NT2/D1 (cell line): ENCODE results near the gene NEIL3.

Experiments used
- DNase-seq: peaks from one replicate; pipeline ENCODE4 v3.0.0-alpha.2; 2011; ENCODE audit warnings: low read depth, low spot score
- H3K27me3 ChIP-seq: 2 replicates; pipeline ENCODE4 v1.6.0; 2011; ENCODE audit warnings: mild to moderate bottlenecking; ENCODE audit not compliant: insufficient read length, insufficient read depth
- H3K36me3 ChIP-seq: 2 replicates; pipeline ENCODE4 v1.6.1; 2011; ENCODE audit warnings: mild to moderate bottlenecking, low read length, mixed read lengths; ENCODE audit not compliant: insufficient read depth, insufficient read length
- H3K4me1 ChIP-seq: 2 replicates; pipeline ENCODE4 v1.5.1; 2011; ENCODE audit not compliant: insufficient read depth, insufficient read length
- H3K4me3 ChIP-seq: 2 replicates; pipeline ENCODE4 v1.5.1; 2011; ENCODE audit warnings: low read depth; ENCODE audit not compliant: insufficient read length
- H3K9ac ChIP-seq: 2 replicates; pipeline ENCODE4 v1.6.0; 2011; ENCODE audit warnings: low read depth; ENCODE audit not compliant: insufficient read length
- H3K9me3 ChIP-seq: 2 replicates; pipeline ENCODE4 v1.5.1; 2011; ENCODE audit warnings: mild to moderate bottlenecking, low read length; ENCODE audit not compliant: insufficient read depth
- SUZ12 ChIP-seq: IDR thresholded peaks from 2 replicates; pipeline ENCODE4 v1.6.1; 2011; ENCODE audit not compliant: insufficient read length, insufficient read depth; ENCODE audit errors: extremely low read depth
- YY1 ChIP-seq: IDR thresholded peaks from 2 replicates; pipeline ENCODE4 v1.6.1; 2011; ENCODE audit not compliant: insufficient read length, insufficient read depth
- ZNF274 ChIP-seq: IDR thresholded peaks from 2 replicates; pipeline ENCODE4 v1.6.1; 2011; ENCODE audit warnings: mild to moderate bottlenecking, low read depth, low read length

Gene NEIL3

DNA sequence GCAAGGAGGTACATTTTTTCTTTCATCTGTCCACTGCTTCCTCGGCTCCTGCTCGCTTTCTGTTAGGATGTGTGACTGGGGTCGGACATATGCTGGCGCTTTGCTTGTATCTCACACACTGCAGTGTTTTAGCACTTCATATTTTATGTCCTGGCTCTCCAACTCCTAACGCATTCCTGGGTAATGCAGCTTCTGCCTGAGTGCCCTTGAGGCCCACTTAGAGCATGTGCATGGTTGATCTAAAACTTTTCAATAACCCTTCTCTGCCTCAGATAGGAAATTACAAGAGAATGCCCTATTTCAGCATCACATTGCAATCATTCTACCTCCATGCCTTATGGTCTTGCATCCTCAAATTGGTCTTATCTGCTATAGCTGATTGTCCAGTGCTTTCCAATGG is 65.3 kb downstream of the NEIL3 start:
- Histone ChIP-seq H3K27me3 (no peaks in the 10 kb centered on the region), H3K4me1 (no peaks in the 10 kb centered on the region), H3K9ac (no peak overlapping the region), H3K36me3 (no peaks in the 10 kb centered on the region), H3K4me3 (no peak overlapping the region), H3K9me3 (no peaks in the 10 kb centered on the region)
- DNase-seq, result no peak
- TF ChIP-seq YY1, result no peak
- no peak for TF ChIP-seq SUZ12
- no peak for TF ChIP-seq ZNF274

DNA sequence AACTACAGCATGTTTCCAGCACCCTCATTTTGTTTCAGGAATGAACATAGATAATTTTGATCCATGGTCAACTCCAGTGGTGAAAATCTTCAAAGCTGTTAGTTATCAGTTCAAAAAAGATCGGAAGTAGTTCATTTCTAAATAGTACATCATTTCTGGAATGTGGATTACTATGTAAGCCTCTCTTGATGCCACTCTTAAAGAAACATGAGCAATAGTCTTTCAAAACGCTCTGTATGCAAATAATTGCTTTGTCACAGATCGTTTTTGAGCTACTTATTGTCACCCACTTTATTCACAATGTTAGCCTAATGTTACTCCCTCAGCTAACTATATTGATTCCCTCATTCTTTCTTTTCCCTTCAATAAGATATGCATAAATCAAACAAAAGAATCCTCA is 65.7 kb downstream of the NEIL3 start:
- Histone ChIP-seq H3K4me3 (no peak overlapping the region), H3K27me3 (no peaks in the 10 kb centered on the region), H3K9me3 (no peaks in the 10 kb centered on the region), H3K9ac (no peak overlapping the region), H3K4me1 (no peaks in the 10 kb centered on the region), H3K36me3 (no peaks in the 10 kb centered on the region)
- no peak for DNase-seq
- TF ChIP-seq ZNF274 (no peak), YY1 (no peak), SUZ12 (no peak)

DNA sequence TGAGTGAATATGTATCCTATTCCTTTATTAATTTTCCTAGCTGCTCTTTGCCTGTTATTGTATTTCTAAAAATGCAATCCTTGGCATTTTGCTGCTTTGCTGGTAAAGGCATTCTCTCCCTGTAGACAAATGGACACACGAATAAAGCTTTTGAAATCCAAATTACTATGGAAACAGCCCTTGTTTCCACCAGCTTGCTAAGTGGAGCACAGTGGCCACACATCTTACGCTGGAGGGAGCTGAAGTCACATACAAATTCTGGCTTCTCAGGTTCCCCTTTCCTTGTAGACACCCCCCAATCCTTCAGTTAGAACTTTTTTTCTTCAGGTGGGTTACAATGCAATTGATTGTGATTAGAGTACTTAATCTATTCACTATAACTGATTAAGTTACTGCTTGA is 66.3 kb downstream of the NEIL3 start:
- Histone ChIP-seq H3K4me3 (no peak overlapping the region), H3K4me1 (no peaks in the 10 kb centered on the region), H3K9me3 (peaks cover 4% of the 10 kb centered on the region; the same call in 1 of the 2 replicates), H3K9ac (no peak overlapping the region), H3K27me3 (no peaks in the 10 kb centered on the region), H3K36me3 (no peaks in the 10 kb centered on the region)
- no peak for DNase-seq
- TF ChIP-seq YY1 (no peak), SUZ12 (no peak), ZNF274 (no peak)

DNA sequence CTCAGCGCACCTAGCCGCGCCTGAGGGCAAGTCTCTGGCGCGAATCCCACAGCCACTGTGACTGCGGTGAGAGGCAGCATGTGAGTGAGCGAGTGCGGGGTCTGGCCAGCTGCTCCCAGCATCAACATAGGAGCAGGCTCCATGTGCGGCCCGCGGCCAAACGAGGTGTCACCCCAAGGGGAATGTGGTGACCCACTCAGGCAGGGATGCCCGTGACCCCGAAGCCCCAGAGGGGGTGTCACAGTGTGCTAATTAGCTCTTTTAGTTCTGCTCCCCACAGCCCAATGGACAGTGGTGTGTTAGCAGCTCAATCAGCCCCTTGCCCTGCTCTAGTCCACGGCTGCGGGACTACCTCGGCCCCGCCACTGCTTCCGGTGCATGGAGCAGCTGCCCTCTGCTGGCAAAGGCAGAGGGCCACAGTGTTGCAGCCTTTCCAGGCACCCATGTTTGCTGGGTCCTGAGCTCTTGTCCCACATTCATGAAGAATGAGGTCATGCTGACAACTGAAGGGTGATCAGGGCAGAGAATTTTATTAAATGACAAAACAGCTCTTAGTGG is 71.1 kb downstream of the NEIL3 start:
- DNase-seq, result peak; percentile 32
- Histone ChIP-seq H3K4me1 (no peaks in the 10 kb centered on the region), H3K9me3 (peaks cover 10% of the 10 kb centered on the region; the same call in 1 of the 2 replicates)

DNA sequence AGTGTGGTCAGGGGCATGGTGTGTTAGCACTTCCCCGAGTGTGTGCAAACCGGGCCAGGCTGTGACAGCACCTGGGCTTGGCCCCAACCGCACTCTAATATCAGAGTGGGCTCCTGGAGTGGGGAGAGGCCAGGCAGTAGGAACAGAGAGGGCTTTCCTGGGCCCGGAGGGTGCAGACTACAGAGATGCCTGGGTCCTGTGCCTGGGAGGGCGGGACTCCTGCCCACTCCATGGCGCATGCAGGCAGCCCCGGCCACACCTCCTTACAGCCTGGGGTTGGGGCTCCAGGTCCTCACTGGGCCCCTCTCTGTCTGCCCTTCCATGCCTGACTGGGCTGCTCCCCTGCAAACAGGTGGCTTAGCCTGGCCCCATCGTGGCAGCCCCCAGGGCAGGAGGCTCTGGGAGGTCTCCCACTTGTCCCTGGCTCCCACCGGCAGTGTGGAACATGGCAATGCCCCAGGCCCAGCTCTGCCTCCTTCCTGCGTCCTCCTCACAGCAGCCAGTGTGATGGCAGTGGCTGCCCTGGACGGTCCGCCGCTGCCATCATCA is 72.2 kb downstream of the NEIL3 start:
- no peak for DNase-seq
- TF ChIP-seq ZNF274 (no peak), SUZ12 (no peak), YY1 (no peak)
- Histone ChIP-seq H3K4me3 (no peak overlapping the region), H3K27me3 (no peaks in the 10 kb centered on the region), H3K4me1 (no peaks in the 10 kb centered on the region), H3K36me3 (no peaks in the 10 kb centered on the region), H3K9ac (no peak overlapping the region), H3K9me3 (peaks cover 10% of the 10 kb centered on the region; the same call in 1 of the 2 replicates)

More for the DNA sequence above, 71.1 kb downstream of the NEIL3 start:
- H3K9ac ChIP-seq, result no peak overlapping the region
- no peaks in the 10 kb centered on the region for H3K27me3 ChIP-seq
- no peaks in the 10 kb centered on the region for H3K36me3 ChIP-seq
- H3K4me3 ChIP-seq, result no peak overlapping the region
- no peak for TF ChIP-seq ZNF274
- no peak for TF ChIP-seq SUZ12
- TF ChIP-seq YY1, result no peak

DNA sequence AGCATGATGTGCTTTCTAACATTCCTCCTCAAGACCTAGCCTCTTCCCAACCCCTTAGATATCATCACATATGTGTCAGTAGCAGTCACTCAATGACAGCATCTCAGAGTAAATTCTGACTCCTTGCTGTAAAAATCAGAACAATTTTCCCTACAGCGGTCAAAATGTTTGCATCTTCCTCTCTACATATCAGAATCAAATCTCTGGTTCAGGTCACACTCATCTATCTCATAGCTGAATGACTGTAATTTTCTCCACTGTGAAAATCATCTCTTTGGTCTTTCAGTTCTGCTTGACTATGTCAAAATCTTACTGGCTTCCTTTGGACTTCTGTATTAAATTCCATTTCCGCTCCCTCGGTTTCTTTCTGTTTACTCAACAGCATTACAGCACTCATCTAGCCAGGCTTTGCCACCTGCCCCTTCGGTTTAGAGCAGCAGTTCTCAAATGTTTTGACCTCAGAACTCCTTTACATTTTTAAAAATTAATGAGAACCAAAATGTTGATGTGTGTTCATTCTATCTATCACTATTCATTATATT is 75.3 kb downstream of the NEIL3 start:
- H3K9me3 ChIP-seq, result peaks cover 10% of the 10 kb centered on the region; the same call in 1 of the 2 replicates
- no peak overlapping the region for H3K4me3 ChIP-seq
- H3K36me3 ChIP-seq, result no peaks in the 10 kb centered on the region
- DNase-seq, result no peak
- H3K4me1 ChIP-seq, result no peaks in the 10 kb centered on the region
- no peak overlapping the region for H3K9ac ChIP-seq
- no peaks in the 10 kb centered on the region for H3K27me3 ChIP-seq
- no peak for TF ChIP-seq SUZ12
- TF ChIP-seq YY1, result no peak
- no peak for TF ChIP-seq ZNF274

DNA sequence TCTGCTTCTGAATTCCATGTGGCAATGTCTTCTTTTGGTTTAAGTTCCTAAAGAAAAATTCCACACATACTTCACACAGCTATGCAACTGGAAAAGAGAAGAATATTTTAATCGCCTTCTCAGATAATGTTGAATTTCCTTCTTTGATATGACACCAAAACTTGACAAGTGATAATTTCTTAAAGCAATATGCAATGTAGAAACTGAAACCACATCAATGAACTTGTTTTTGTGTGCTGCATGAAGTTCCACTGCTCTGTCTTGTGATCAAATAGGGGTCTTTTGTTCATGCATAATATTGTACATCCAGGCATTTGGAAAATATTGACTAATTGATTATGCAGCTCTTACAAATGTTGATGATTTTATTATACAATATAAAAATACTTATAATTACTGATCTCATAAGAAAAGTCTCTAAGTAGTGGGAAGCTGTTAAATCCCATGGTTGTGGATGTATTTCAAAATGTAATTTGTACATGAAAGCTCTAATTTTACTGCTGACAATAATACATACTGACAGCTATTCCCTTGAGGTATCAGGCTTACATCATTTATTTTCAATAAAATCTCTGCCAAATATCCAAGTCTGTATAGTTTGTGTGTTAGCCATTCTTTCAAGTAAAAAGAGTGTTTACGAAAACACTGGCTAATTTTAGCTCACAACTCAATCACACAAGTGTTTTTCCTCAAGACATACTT is 76.1 kb downstream of the NEIL3 start:
- no peaks in the 10 kb centered on the region for H3K27me3 ChIP-seq
- no peak overlapping the region for H3K4me3 ChIP-seq
- no peak overlapping the region for H3K9ac ChIP-seq
- peaks cover 9% of the 10 kb centered on the region; the same call in 1 of the 2 replicates for H3K9me3 ChIP-seq
- no peaks in the 10 kb centered on the region for H3K36me3 ChIP-seq
- TF ChIP-seq ZNF274 (no peak), SUZ12 (no peak), YY1 (no peak)
- DNase-seq, result no peak
- no peaks in the 10 kb centered on the region for H3K4me1 ChIP-seq
